ENCODE measurements around the gene CACNB4. TPM values are rescaled to one million over a fixed set of nuclear protein-coding genes. Genes with fewer than 3 reads are reported as not detected.

The CACNB4 gene
- total and polyA plus RNA-seq, 2 of the 4 experiments (the other 2 are of a cell fraction) = 0.12 to 0.36 TPM

GRCh38 chr2:151842830-151843690, 255.8 kb downstream of the CACNB4 start:
- no peak overlapping the region for H3K56ac ChIP-seq (ENCODE audit: extremely low read depth, insufficient read depth, low read length)
- CTCF ChIA-PET = no interaction called here
- H4K5ac ChIP-seq (ENCODE audit: low read depth, low read length) = no peak overlapping the region
- POLR2A ChIA-PET (ENCODE audit: unreplicated experiment) = no interaction called here
- no peaks in the 10 kb centered on the region for H4K20me1 ChIP-seq (ENCODE audit: insufficient read depth, low read length)
- H3K4me3 ChIP-seq (ENCODE audit: insufficient read depth, low read depth, low read length) = no peak overlapping the region
- intact Hi-C loops (cut with micrococcal nuclease) = no loop called here
- no peak overlapping the region for H3K27ac ChIP-seq (ENCODE audit: insufficient read depth, low read length)
- WGBS, 2 experiments (ENCODE audit: extremely low coverage in 2 of 2, insufficient read length in 1 of 2) = 93% methylated on average over 3 of the region's 8 CpGs; no CpG with 5 or more reads in 1 of the 2 experiments
- no peak overlapping the region for H2BK120ac ChIP-seq (ENCODE audit: low read depth, low read length)
- no peak overlapping the region for H2BK15ac ChIP-seq (ENCODE audit: low read depth, low read length)
- no peak overlapping the region for H4K8ac ChIP-seq (ENCODE audit: low read depth in 2 of 2, low read length in 2 of 2)
- TF ChIP-seq SMC3 (IDR thresholded peaks at IDR 0.05; ENCODE audit: low read depth, low read length) (no peak), RCOR1 (IDR thresholded peaks at IDR 0.05; ENCODE audit: insufficient replicate concordance, low read length) (no peak), RAD21 (IDR thresholded peaks at IDR 0.05; ENCODE audit: low read length) (no peak), USF2 (IDR thresholded peaks at IDR 0.05; ENCODE audit: low read depth, low read length) (no peak), FOS (IDR thresholded peaks at IDR 0.05; ENCODE audit: low read depth, low read length) (no peak), CEBPB (IDR thresholded peaks at IDR 0.05; ENCODE audit: low read depth, low read length) (no peak), CHD1 (IDR thresholded peaks at IDR 0.05; ENCODE audit: low read depth, low read length) (no peak), RFX5 (IDR thresholded peaks at IDR 0.05; ENCODE audit: low read depth, low read length) (no peak), MXI1 (IDR thresholded peaks at IDR 0.05; ENCODE audit: borderline replicate concordance, low read depth, low read length) (no peak), BHLHE40 (IDR thresholded peaks at IDR 0.05; ENCODE audit: low read depth, low read length) (no peak), NFE2L2 (IDR thresholded peaks at IDR 0.05; ENCODE audit: low read depth, low read length) (no peak), MAZ (IDR thresholded peaks at IDR 0.05; ENCODE audit: borderline replicate concordance, low read depth, low read length) (no peak), POLR2A (IDR thresholded peaks at IDR 0.05; ENCODE audit: low read depth, low read length) (no peak)
- TF ChIP-seq, protein P1, sequence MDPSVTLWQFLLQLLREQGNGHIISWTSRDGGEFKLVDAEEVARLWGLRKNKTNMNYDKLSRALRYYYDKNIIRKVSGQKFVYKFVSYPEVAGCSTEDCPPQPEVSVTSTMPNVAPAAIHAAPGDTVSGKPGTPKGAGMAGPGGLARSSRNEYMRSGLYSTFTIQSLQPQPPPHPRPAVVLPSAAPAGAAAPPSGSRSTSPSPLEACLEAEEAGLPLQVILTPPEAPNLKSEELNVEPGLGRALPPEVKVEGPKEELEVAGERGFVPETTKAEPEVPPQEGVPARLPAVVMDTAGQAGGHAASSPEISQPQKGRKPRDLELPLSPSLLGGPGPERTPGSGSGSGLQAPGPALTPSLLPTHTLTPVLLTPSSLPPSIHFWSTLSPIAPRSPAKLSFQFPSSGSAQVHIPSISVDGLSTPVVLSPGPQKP (IDR thresholded peaks at IDR 0.05; ENCODE audit: borderline replicate concordance, low read depth, low read length) = no peak
- TF ChIP-seq, protein P2, sequence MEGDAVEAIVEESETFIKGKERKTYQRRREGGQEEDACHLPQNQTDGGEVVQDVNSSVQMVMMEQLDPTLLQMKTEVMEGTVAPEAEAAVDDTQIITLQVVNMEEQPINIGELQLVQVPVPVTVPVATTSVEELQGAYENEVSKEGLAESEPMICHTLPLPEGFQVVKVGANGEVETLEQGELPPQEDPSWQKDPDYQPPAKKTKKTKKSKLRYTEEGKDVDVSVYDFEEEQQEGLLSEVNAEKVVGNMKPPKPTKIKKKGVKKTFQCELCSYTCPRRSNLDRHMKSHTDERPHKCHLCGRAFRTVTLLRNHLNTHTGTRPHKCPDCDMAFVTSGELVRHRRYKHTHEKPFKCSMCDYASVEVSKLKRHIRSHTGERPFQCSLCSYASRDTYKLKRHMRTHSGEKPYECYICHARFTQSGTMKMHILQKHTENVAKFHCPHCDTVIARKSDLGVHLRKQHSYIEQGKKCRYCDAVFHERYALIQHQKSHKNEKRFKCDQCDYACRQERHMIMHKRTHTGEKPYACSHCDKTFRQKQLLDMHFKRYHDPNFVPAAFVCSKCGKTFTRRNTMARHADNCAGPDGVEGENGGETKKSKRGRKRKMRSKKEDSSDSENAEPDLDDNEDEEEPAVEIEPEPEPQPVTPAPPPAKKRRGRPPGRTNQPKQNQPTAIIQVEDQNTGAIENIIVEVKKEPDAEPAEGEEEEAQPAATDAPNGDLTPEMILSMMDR (conservative IDR thresholded peaks at IDR 0.05; ENCODE audit: low read depth, low read length) = no peak
- H3K79me1 ChIP-seq (ENCODE audit: low read depth in 1 of 2, low read length in 2 of 2) = no peaks in the 10 kb centered on the region
- no peak overlapping the region for H2BK5ac ChIP-seq (ENCODE audit: low read depth, low read length, poor library complexity, severe bottlenecking)
- no peak overlapping the region for H3K23ac ChIP-seq (ENCODE audit: low read depth, low read length)
- DNase-seq (no peak), ATAC-seq (ENCODE audit: low read depth) (no peak)
- no peak overlapping the region for H2AK5ac ChIP-seq (ENCODE audit: low read depth, low read length)
- H3K14ac ChIP-seq (replicated peaks; ENCODE audit: low read depth, low read length) = no peak overlapping the region
- in situ Hi-C loops (cut with MboI; ENCODE audit: low sequenced_read_pairs) = no loop called here
- H4K91ac ChIP-seq (ENCODE audit: insufficient read depth, low read depth, low read length) = no peak overlapping the region
- dilution Hi-C loops (cut with HindIII; ENCODE audit: low sequenced_read_pairs, unreplicated experiment) = no loop called here
- H3K4me1 ChIP-seq (ENCODE audit: control insufficient read depth, insufficient read depth, low read length) = no peaks in the 10 kb centered on the region
- no peaks in the 10 kb centered on the region for H3K9me1 ChIP-seq (ENCODE audit: insufficient read depth, low read length)
- H3K27me3 ChIP-seq (ENCODE audit: control insufficient read depth, insufficient read depth, low read length) = no peaks in the 10 kb centered on the region
- H3K9me3 ChIP-seq (ENCODE audit: control insufficient read depth, insufficient read depth, low read length) = no peaks in the 10 kb centered on the region
- H3K9ac ChIP-seq (ENCODE audit: low read depth, low read length) = no peak overlapping the region
- no peak overlapping the region for H2AFZ ChIP-seq (replicated peaks; ENCODE audit: low read length, poor library complexity)
- no peaks in the 10 kb centered on the region for H3K36me3 ChIP-seq (ENCODE audit: control insufficient read depth, insufficient read depth, low read length)
- no peak overlapping the region for H3K4me2 ChIP-seq (ENCODE audit: low read depth, low read length)
- H2AK9ac ChIP-seq (replicated peaks; ENCODE audit: low read depth, low read length, poor library complexity) = no peak overlapping the region
- H3K4ac ChIP-seq (ENCODE audit: low read depth, low read length) = no peak overlapping the region
- H2BK20ac ChIP-seq (ENCODE audit: low read depth, low read length) = no peak overlapping the region
- BruUV-seq (replicated peaks) = no TSS peak
- no peak overlapping the region for H3K18ac ChIP-seq (ENCODE audit: low read depth, low read length)
